HEK293 (cell line): ENCODE data around the gene RPUSD1.

Experiments
- CTCF ChIA-PET: fragments of 350-600 bp; formaldehyde crosslinking; extraction: SDS; loops from one replicate; lab custom pipeline; 2021; ENCODE audit warnings: antibody characterized with exemption; lab: Yijun Ruan, JAX
- POLR2A ChIA-PET: fragments of 300-600 bp; formaldehyde crosslinking; extraction: SDS; loops from one replicate; lab custom pipeline; 2020; ENCODE audit warnings: antibody characterized with exemption, inconsistent platforms; lab: Yijun Ruan, JAX
- H3K27ac ChIP-seq: fragments of 200-500 bp; sonication (Bioruptor generic); 2 replicates; pipeline ENCODE4 v1.5.1; 2014; ENCODE audit warnings: low read depth, low read length, control low read depth, inconsistent platforms; ENCODE audit errors: extremely low read depth
- H3K36me3 ChIP-seq, 2 experiments: fragments of 200-500 bp in 1 of 2; sonication (Bioruptor generic) in 1 of 2; 1 replicate in 1 of 2; 2 replicates in 1 of 2; pipeline ENCODE4 v1.5.1; 2014 to 2017; ENCODE audit warnings: inconsistent platforms in 2 of 2, low read length in 2 of 2; ENCODE audit not compliant: control insufficient read depth in 2 of 2, insufficient read depth in 1 of 2
- H3K4me1 ChIP-seq: fragments of 200-500 bp; sonication (Bioruptor generic); 2 replicates; pipeline ENCODE4 v1.5.1; 2014; ENCODE audit warnings: mild to moderate bottlenecking, low read length, inconsistent platforms; ENCODE audit not compliant: control insufficient read depth, insufficient read depth
- H3K4me3 ChIP-seq: 2 replicates; pipeline ENCODE4 v1.5.1; 2011; ENCODE audit warnings: low read depth, mild to moderate bottlenecking, control low read depth, low read length, moderate library complexity
- H3K9me3 ChIP-seq: fragments of 200-500 bp; sonication (Bioruptor generic); 2 replicates; pipeline ENCODE4 v1.5.1; 2014; ENCODE audit warnings: low read depth, low read length, inconsistent platforms; ENCODE audit not compliant: control insufficient read depth, insufficient read depth
- HOXC10 ChIP-seq: sonication (generic); formaldehyde crosslinking; IDR thresholded peaks from 2 replicates; pipeline ENCODE4 v1.8.1; 2023; ENCODE audit warnings: mild to moderate bottlenecking, missing genetic modification reagents
- KLF9 ChIP-seq: fragments of 450-650 bp; formaldehyde crosslinking; IDR thresholded peaks from 2 replicates; pipeline ENCODE4 v1.5.1; 2016; ENCODE audit warnings: missing biosample characterization, missing genetic modification characterization, low read depth
- SCRT2 ChIP-seq: fragments of 450-650 bp; formaldehyde crosslinking; IDR thresholded peaks from 2 replicates; pipeline ENCODE4 v1.5.1; 2016; ENCODE audit warnings: missing biosample characterization, missing genetic modification characterization
- ZBTB48 ChIP-seq: fragments of 450-650 bp; formaldehyde crosslinking; IDR thresholded peaks from 2 replicates; pipeline ENCODE4 v1.5.1; 2016; ENCODE audit warnings: missing biosample characterization, missing genetic modification characterization
- ZBTB7A ChIP-seq: fragments of 450-650 bp; formaldehyde crosslinking; IDR thresholded peaks from 2 replicates; pipeline ENCODE4 v1.5.1; 2016; ENCODE audit warnings: low read depth, missing biosample characterization, missing genetic modification characterization
- ZFP41 ChIP-seq: fragments of 450-650 bp; formaldehyde crosslinking; IDR thresholded peaks from 2 replicates; pipeline ENCODE4 v1.5.1; 2016; ENCODE audit warnings: missing biosample characterization, missing genetic modification characterization, borderline replicate concordance
- ZIC2 ChIP-seq: fragments of 450-650 bp; formaldehyde crosslinking; IDR thresholded peaks from 2 replicates; pipeline ENCODE4 v1.5.1; 2016; ENCODE audit warnings: missing biosample characterization, missing genetic modification characterization
- ZNF140 ChIP-seq: fragments of 450-650 bp; formaldehyde crosslinking; IDR thresholded peaks from 2 replicates; pipeline ENCODE4 v1.5.1; 2016; ENCODE audit warnings: missing biosample characterization, missing genetic modification characterization
- ZNF155 ChIP-seq: fragments of 450-650 bp; formaldehyde crosslinking; IDR thresholded peaks from 2 replicates; pipeline ENCODE4 v1.5.1; 2016; ENCODE audit warnings: missing biosample characterization, missing genetic modification characterization
- ZNF157 ChIP-seq: fragments of 450-650 bp; formaldehyde crosslinking; IDR thresholded peaks from 2 replicates; pipeline ENCODE4 v1.5.1; 2016; ENCODE audit warnings: missing biosample characterization, missing genetic modification characterization
- ZNF169 ChIP-seq: fragments of 450-650 bp; formaldehyde crosslinking; IDR thresholded peaks from 2 replicates; pipeline ENCODE4 v1.5.1; 2016; ENCODE audit warnings: missing biosample characterization, missing genetic modification characterization
- ZNF23 ChIP-seq: fragments of 450-650 bp; formaldehyde crosslinking; IDR thresholded peaks from 2 replicates; pipeline ENCODE4 v1.5.1; 2016; ENCODE audit warnings: missing biosample characterization, missing genetic modification characterization, borderline replicate concordance
- ZNF266 ChIP-seq: fragments of 450-650 bp; formaldehyde crosslinking; IDR thresholded peaks from 2 replicates; pipeline ENCODE4 v1.5.1; 2016; ENCODE audit warnings: missing biosample characterization, missing genetic modification characterization, low read depth
- ZNF335 ChIP-seq: fragments of 450-650 bp; formaldehyde crosslinking; conservative IDR thresholded peaks from 2 replicates; pipeline ENCODE4 v1.5.1; 2016; ENCODE audit warnings: missing biosample characterization, missing genetic modification characterization
- ZNF394 ChIP-seq: fragments of 450-650 bp; formaldehyde crosslinking; IDR thresholded peaks from 2 replicates; pipeline ENCODE4 v1.5.1; 2016; ENCODE audit warnings: missing biosample characterization, missing genetic modification characterization, mild to moderate bottlenecking, moderate library complexity, borderline replicate concordance
- ZNF404 ChIP-seq: fragments of 450-650 bp; formaldehyde crosslinking; IDR thresholded peaks from 2 replicates; pipeline ENCODE4 v1.5.1; 2017; ENCODE audit warnings: missing biosample characterization, missing genetic modification characterization
- ZNF473 ChIP-seq: fragments of 450-650 bp; formaldehyde crosslinking; IDR thresholded peaks from 2 replicates; pipeline ENCODE4 v1.5.1; 2017; ENCODE audit warnings: missing biosample characterization, missing genetic modification characterization
- ZNF670 ChIP-seq: fragments of 450-650 bp; formaldehyde crosslinking; IDR thresholded peaks from 2 replicates; pipeline ENCODE4 v1.5.1; 2016; ENCODE audit warnings: missing biosample characterization, missing genetic modification characterization, low read depth
- ZNF791 ChIP-seq: fragments of 450-650 bp; formaldehyde crosslinking; IDR thresholded peaks from 2 replicates; pipeline ENCODE4 v1.5.1; 2016; ENCODE audit warnings: missing biosample characterization, missing genetic modification characterization
- TF ChIP-seq, protein P1 (sequence below): fragments of 450-650 bp; formaldehyde crosslinking; IDR thresholded peaks from 2 replicates; pipeline ENCODE4 v1.5.1; 2016; ENCODE audit warnings: missing biosample characterization, missing genetic modification characterization, borderline replicate concordance
- TF ChIP-seq, protein P2 (sequence below): fragments of 450-650 bp; formaldehyde crosslinking; IDR thresholded peaks from 2 replicates; pipeline ENCODE4 v1.5.1; 2017; ENCODE audit warnings: missing biosample characterization, mild to moderate bottlenecking, missing genetic modification characterization, moderate library complexity

RPUSD1 gene

DNA sequence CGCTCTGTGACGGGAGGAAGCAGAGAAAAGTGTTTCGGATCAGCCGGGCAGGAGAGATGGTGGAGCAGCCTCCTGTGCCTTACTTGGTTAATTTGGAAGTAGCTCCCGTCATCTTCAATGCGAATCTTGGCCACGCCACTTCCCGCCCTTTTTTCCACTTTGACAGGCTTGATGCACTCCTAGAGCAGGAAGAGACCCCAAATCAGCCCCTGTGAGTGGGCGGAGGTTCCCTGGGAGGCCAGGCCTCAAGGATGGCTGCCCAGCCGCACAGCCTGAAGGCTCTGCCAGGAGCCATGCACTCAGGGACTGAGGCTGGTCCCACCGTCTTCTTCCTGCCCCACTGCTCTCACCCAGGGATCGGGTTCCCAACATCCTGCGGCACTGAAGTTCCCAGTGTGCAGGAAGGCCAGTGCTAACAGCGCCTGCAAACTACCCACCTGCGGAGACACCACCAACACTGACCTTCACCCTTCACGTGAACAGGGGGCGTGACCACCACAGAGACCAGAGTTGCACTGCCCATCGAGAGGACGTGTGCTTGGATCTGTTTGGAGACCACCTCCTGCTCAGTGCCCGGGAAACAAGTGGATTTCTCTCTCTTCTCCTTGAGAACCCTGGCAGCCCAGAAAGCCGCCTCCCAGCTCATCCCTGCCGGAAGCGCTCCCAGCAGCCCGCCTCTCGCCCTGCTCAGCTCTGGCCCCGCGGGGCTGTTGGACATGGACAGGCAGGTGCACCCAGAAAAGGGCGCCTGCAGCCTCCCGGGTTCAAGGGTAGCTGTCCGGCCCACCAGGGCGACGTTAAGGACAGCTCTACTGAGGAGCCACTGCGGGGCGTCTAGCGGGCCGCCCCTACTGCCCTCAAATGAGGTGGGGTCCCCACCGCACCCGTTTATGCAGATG is 48.4 kb downstream of the RPUSD1 start:
- no peaks in the 10 kb centered on the region for H3K9me3 ChIP-seq
- H3K4me3 ChIP-seq, result peak overlapping the region; percentile 80
- peak; percentile 78 for TF ChIP-seq SCRT2 (tag by site-specific recombination)
- TF ChIP-seq ZIC2 (tag by site-specific recombination), result peak; percentile 49; the same call in 1 of the 2 replicates
- 0 out of 2 replicates have a peak, but pooled peaks have one; percentile 18 for TF ChIP-seq ZBTB7A (tag by site-specific recombination)
- no peak for TF ChIP-seq ZNF157 (tag by site-specific recombination)
- no peak for TF ChIP-seq ZNF23 (tag by site-specific recombination)
- peak; percentile 31; the same call in 1 of the 2 replicates for TF ChIP-seq KLF9
- TF ChIP-seq, protein P1, sequence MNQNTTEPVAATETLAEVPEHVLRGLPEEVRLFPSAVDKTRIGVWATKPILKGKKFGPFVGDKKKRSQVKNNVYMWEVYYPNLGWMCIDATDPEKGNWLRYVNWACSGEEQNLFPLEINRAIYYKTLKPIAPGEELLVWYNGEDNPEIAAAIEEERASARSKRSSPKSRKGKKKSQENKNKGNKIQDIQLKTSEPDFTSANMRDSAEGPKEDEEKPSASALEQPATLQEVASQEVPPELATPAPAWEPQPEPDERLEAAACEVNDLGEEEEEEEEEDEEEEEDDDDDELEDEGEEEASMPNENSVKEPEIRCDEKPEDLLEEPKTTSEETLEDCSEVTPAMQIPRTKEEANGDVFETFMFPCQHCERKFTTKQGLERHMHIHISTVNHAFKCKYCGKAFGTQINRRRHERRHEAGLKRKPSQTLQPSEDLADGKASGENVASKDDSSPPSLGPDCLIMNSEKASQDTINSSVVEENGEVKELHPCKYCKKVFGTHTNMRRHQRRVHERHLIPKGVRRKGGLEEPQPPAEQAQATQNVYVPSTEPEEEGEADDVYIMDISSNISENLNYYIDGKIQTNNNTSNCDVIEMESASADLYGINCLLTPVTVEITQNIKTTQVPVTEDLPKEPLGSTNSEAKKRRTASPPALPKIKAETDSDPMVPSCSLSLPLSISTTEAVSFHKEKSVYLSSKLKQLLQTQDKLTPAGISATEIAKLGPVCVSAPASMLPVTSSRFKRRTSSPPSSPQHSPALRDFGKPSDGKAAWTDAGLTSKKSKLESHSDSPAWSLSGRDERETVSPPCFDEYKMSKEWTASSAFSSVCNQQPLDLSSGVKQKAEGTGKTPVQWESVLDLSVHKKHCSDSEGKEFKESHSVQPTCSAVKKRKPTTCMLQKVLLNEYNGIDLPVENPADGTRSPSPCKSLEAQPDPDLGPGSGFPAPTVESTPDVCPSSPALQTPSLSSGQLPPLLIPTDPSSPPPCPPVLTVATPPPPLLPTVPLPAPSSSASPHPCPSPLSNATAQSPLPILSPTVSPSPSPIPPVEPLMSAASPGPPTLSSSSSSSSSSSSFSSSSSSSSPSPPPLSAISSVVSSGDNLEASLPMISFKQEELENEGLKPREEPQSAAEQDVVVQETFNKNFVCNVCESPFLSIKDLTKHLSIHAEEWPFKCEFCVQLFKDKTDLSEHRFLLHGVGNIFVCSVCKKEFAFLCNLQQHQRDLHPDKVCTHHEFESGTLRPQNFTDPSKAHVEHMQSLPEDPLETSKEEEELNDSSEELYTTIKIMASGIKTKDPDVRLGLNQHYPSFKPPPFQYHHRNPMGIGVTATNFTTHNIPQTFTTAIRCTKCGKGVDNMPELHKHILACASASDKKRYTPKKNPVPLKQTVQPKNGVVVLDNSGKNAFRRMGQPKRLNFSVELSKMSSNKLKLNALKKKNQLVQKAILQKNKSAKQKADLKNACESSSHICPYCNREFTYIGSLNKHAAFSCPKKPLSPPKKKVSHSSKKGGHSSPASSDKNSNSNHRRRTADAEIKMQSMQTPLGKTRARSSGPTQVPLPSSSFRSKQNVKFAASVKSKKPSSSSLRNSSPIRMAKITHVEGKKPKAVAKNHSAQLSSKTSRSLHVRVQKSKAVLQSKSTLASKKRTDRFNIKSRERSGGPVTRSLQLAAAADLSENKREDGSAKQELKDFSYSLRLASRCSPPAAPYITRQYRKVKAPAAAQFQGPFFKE (tag by site-specific recombination), result 0 out of 2 replicates have a peak, but pooled peaks have one; percentile 45
- 0 out of 2 replicates have a peak, but pooled peaks have one; percentile 41 for TF ChIP-seq ZNF335 (tag by site-specific recombination)
- TF ChIP-seq ZNF394 (tag by site-specific recombination), result no peak
- no peak for TF ChIP-seq ZNF155
- TF ChIP-seq ZBTB48, result peak; percentile 19; the same call in 1 of the 2 replicates
- TF ChIP-seq ZNF266, result no peak
- no peak for TF ChIP-seq ZNF791 (tag by site-specific recombination)
- ChIA-PET CTCF (interaction anchor here (0.8 to 3.2 kb wide), 5 partner anchors 20 to 46 kb away, joined by 3 to 16 read pairs (median 5); no protein-coding TSS in a partner anchor), POLR2A (interaction anchor here (0.7 to 1.7 kb wide), 6 partner anchors 8 to 49 kb away, joined by 3 to 11 read pairs (median 4); partner anchors contain the start of genes ANTKMT, CHTF18 and RPUSD1)
- 0 out of 2 replicates have a peak, but pooled peaks cover 2% of the 10 kb centered on the region for H3K4me1 ChIP-seq
- peak overlapping the region; percentile 67; the same call in 1 of the 2 replicates for H3K27ac ChIP-seq
- peaks cover 3 to 36% of the 10 kb centered on the region in 2 experiments; a peak in 2 of 3 replicates for H3K36me3 ChIP-seq

DNA sequence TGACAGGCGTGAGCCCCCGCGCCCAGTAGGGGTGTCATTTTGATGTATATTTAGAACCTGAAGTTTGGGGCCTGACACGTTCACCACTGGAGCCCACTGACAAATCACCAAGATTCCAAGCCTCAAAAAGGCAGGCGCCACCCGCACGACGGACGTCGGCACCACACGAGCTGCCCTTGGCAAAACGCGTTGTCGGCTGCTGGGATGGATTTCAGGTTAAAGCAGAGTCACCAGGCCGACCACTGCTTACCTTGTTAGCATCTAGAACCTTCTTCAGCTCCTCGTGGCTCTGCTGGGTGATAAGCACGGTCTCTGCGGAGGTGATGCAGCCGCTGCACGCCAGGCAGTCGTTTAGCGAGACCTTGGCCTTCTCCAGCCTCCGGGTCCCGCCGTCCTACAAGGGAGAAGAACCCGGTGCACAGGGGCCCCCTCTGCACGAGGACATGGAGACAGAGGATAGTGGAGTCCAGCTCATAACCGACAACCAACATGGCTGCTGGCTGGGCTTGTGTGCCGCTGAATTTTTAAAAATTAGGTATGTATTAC is 51.2 kb downstream of the RPUSD1 start:
- ChIA-PET CTCF (interaction anchor here (0.6 to 1.3 kb wide), 3 partner anchors 17 to 283 kb away, joined by 3 to 5 read pairs (median 4); no protein-coding TSS in a partner anchor), POLR2A (interaction anchor here (1.9 kb wide), 1 partner anchor 9 kb away, joined by 4 read pairs; no protein-coding TSS in a partner anchor)
- Histone ChIP-seq H3K27ac (no peak overlapping the region), H3K4me1 (0 out of 2 replicates have a peak, but pooled peaks cover 2% of the 10 kb centered on the region), H3K36me3 (peaks cover 6 to 63% of the 10 kb centered on the region in 2 experiments; a peak in 2 of 3 replicates), H3K4me3 (no peak overlapping the region), H3K9me3 (no peaks in the 10 kb centered on the region)
- no peak for TF ChIP-seq HOXC10 (CRISPR knock-in tag)
- no peak for TF ChIP-seq ZNF140 (tag by site-specific recombination)
- no peak for TF ChIP-seq ZFP41 (tag by site-specific recombination)
- TF ChIP-seq, protein P2, sequence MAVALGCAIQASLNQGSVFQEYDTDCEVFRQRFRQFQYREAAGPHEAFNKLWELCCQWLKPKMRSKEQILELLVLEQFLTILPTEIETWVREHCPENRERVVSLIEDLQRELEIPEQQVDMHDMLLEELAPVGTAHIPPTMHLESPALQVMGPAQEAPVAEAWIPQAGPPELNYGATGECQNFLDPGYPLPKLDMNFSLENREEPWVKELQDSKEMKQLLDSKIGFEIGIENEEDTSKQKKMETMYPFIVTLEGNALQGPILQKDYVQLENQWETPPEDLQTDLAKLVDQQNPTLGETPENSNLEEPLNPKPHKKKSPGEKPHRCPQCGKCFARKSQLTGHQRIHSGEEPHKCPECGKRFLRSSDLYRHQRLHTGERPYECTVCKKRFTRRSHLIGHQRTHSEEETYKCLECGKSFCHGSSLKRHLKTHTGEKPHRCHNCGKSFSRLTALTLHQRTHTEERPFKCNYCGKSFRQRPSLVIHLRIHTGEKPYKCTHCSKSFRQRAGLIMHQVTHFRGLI (tag by site-specific recombination), result no peak
- TF ChIP-seq ZNF169, result no peak
- TF ChIP-seq ZNF473 (tag by site-specific recombination), result no peak
- TF ChIP-seq ZNF670 (tag by site-specific recombination), result no peak
- no peak for TF ChIP-seq ZNF404 (tag by site-specific recombination)
